CD4-positive, CD25-positive, alpha-beta regulatory T cell (primary cell): Measurements from ENCODE around the gene MVK. TPM values are rescaled to one million over a fixed set of nuclear protein-coding genes. Genes with fewer than 3 reads are reported as not detected.

Experiments
- ATAC-seq, 2 donors: fragments of 150-1000 bp; cut with Tn5 transposase; one replicate each; pipeline ENCODE4 v1.10.0; 2021; ENCODE audit warnings: low read depth in 2 of 2, moderate number of reproducible peaks in 2 of 2, moderate library complexity in 1 of 2
- DNase-seq, 3 donors: peaks; one replicate each; pipeline versions ENCODE4 v3.0.0 to v3.0.0-alpha.2; 2012 to 2022; ENCODE audit warnings: mixed read lengths in 1 of 3
- H3K27ac ChIP-seq: one replicate; pipeline ENCODE4 v1.7.0; 2013; ENCODE audit warnings: mild to moderate bottlenecking, low read length; ENCODE audit not compliant: insufficient read depth, poor library complexity, severe bottlenecking
- H3K27me3 ChIP-seq: one replicate; pipeline ENCODE4 v1.7.0; 2013; ENCODE audit warnings: low read length; ENCODE audit not compliant: control insufficient read depth, insufficient read depth
- H3K36me3 ChIP-seq: one replicate; pipeline ENCODE4 v1.7.0; 2013; ENCODE audit warnings: mild to moderate bottlenecking, low read length, moderate library complexity; ENCODE audit not compliant: control insufficient read depth, insufficient read depth
- H3K4me1 ChIP-seq: 2 replicates; pipeline ENCODE4 v1.7.0; 2013; ENCODE audit warnings: mild to moderate bottlenecking, low read length; ENCODE audit not compliant: insufficient read depth, control insufficient read depth, poor library complexity, severe bottlenecking
- H3K4me3 ChIP-seq: one replicate; pipeline ENCODE4 v1.7.0; 2013; ENCODE audit warnings: low read depth, mild to moderate bottlenecking, low read length, moderate library complexity
- H3K9me3 ChIP-seq, 2 experiments: 1 replicate in 1 of 2; 2 replicates in 1 of 2; pipeline ENCODE4 v1.7.0; 2013; ENCODE audit warnings: low read length in 2 of 2, mild to moderate bottlenecking in 1 of 2, moderate library complexity in 1 of 2; ENCODE audit not compliant: control insufficient read depth in 2 of 2
- H3K27ac Mint-ChIP-seq, 3 donors: one replicate each; pipeline ENCODE4 v1.8.0; 2020 to 2022; ENCODE audit warnings: mild to moderate bottlenecking in 3 of 3, mixed read lengths in 3 of 3, moderate library complexity in 2 of 3
- H3K27me3 Mint-ChIP-seq: one replicate; pipeline ENCODE4 v1.8.0; 2022; ENCODE audit warnings: mild to moderate bottlenecking, mixed read lengths
- H3K36me3 Mint-ChIP-seq: one replicate; pipeline ENCODE4 v1.8.0; 2020; ENCODE audit warnings: mixed read lengths
- H3K4me1 Mint-ChIP-seq, 4 donors: one replicate each; pipeline ENCODE4 v1.8.0; 2020 to 2022; ENCODE audit warnings: mixed read lengths in 4 of 4, mild to moderate bottlenecking in 1 of 4
- H3K4me3 Mint-ChIP-seq, 4 donors: one replicate each; pipeline ENCODE4 v1.8.0; 2020 to 2022; ENCODE audit warnings: mild to moderate bottlenecking in 4 of 4, mixed read lengths in 4 of 4, moderate library complexity in 3 of 4
- H3K9me3 Mint-ChIP-seq, 7 donors: one replicate each; pipeline ENCODE4 v1.8.0; 2020 to 2022; ENCODE audit warnings: mixed read lengths in 7 of 7, mild to moderate bottlenecking in 3 of 7, moderate library complexity in 2 of 7
- polyA plus RNA-seq, 4 donors: library from polyadenylated mRNA; unstranded; fragments of 300-500 nt; fragmentation: Illumina TruSeq; gene quantifications; one replicate each; pipeline ENCODE4 v1.2.3, GENCODE V29; 2021
- total RNA-seq: library from RNA; stranded (reverse); gene quantifications from one replicate; pipeline ENCODE4 v1.2.3, GENCODE V29; 2022

Gene MVK
- total and polyA plus RNA-seq, 5 donors from 2014 or later: 2.2 to 16.2 (median 3.8) TPM

- H3K4me1 ChIP-seq: no peaks in the 10 kb centered on the region
- Mint-ChIP-seq H3K9me3 (no peaks in the 10 kb centered on the region), H3K27me3 (no peaks in the 10 kb centered on the region), H3K27ac (no peak overlapping the region), H3K4me3 (no peak overlapping the region), H3K4me1 (no peaks in the 10 kb centered on the region), H3K36me3 (peaks cover 41% of the 10 kb centered on the region)
- no peak overlapping the region for H3K4me3 ChIP-seq
- no peak for DNase-seq
- no peak for ATAC-seq
- no peaks in the 10 kb centered on the region for H3K9me3 ChIP-seq
- peaks cover 42% of the 10 kb centered on the region for H3K36me3 ChIP-seq
- no peaks in the 10 kb centered on the region for H3K27me3 ChIP-seq
- no peak overlapping the region for H3K27ac ChIP-seq
These were observed 7.2 kb downstream of the MVK start for GRCh38 chr12:109580684-109581333.

- Histone ChIP-seq H3K4me3 (no peak overlapping the region), H3K4me1 (no peaks in the 10 kb centered on the region), H3K9me3 (no peaks in the 10 kb centered on the region), H3K36me3 (peaks cover 42% of the 10 kb centered on the region), H3K27me3 (no peaks in the 10 kb centered on the region), H3K27ac (no peak overlapping the region)
- H3K4me1 Mint-ChIP-seq: no peaks in the 10 kb centered on the region
- H3K36me3 Mint-ChIP-seq: peaks cover 39% of the 10 kb centered on the region
- no peaks in the 10 kb centered on the region for H3K27me3 Mint-ChIP-seq
- ATAC-seq: no peak
- H3K4me3 Mint-ChIP-seq: no peak overlapping the region
- DNase-seq: no peak
- H3K9me3 Mint-ChIP-seq: no peaks in the 10 kb centered on the region
- H3K27ac Mint-ChIP-seq: no peak overlapping the region
These were observed 7.7 kb downstream of the MVK start for GRCh38 chr12:109581334-109581691.

GRCh38 chr12:109581856-109582255, 8.3 kb downstream of the MVK start:
- DNase-seq (no peak), ATAC-seq (no peak)
- Histone ChIP-seq H3K4me3 (no peak overlapping the region), H3K36me3 (peaks cover 46% of the 10 kb centered on the region), H3K4me1 (no peaks in the 10 kb centered on the region), H3K9me3 (no peaks in the 10 kb centered on the region), H3K27me3 (no peaks in the 10 kb centered on the region), H3K27ac (no peak overlapping the region)
- H3K4me1 Mint-ChIP-seq: no peaks in the 10 kb centered on the region
- H3K27ac Mint-ChIP-seq: no peak overlapping the region
- H3K36me3 Mint-ChIP-seq: peaks cover 37% of the 10 kb centered on the region
- H3K9me3 Mint-ChIP-seq: no peaks in the 10 kb centered on the region
- no peaks in the 10 kb centered on the region for H3K27me3 Mint-ChIP-seq
- no peak overlapping the region for H3K4me3 Mint-ChIP-seq

- DNase-seq (no peak), ATAC-seq (no peak)
- Mint-ChIP-seq H3K9me3 (no peaks in the 10 kb centered on the region), H3K27ac (no peak overlapping the region), H3K36me3 (peaks cover 32% of the 10 kb centered on the region), H3K4me1 (no peaks in the 10 kb centered on the region), H3K4me3 (no peak overlapping the region), H3K27me3 (no peaks in the 10 kb centered on the region)
- no peaks in the 10 kb centered on the region for H3K4me1 ChIP-seq
- H3K27ac ChIP-seq: no peak overlapping the region
- peaks cover 45% of the 10 kb centered on the region for H3K36me3 ChIP-seq
- no peaks in the 10 kb centered on the region for H3K9me3 ChIP-seq
- H3K4me3 ChIP-seq: no peak overlapping the region
- no peaks in the 10 kb centered on the region for H3K27me3 ChIP-seq
These were observed 9.0 kb downstream of the MVK start for GRCh38 chr12:109582636-109583035.

GRCh38 chr12:109583733-109584132, 10.1 kb downstream of the MVK start:
- DNase-seq: no peak
- Mint-ChIP-seq H3K4me3 (no peak overlapping the region), H3K36me3 (peaks cover 28% of the 10 kb centered on the region), H3K27ac (no peak overlapping the region), H3K27me3 (no peaks in the 10 kb centered on the region), H3K4me1 (no peaks in the 10 kb centered on the region), H3K9me3 (no peaks in the 10 kb centered on the region)
- Histone ChIP-seq H3K27ac (no peak overlapping the region), H3K4me3 (no peak overlapping the region), H3K4me1 (no peaks in the 10 kb centered on the region), H3K36me3 (peaks cover 34% of the 10 kb centered on the region), H3K27me3 (no peaks in the 10 kb centered on the region), H3K9me3 (no peaks in the 10 kb centered on the region)
- no peak for ATAC-seq

- Histone ChIP-seq H3K4me1 (no peaks in the 10 kb centered on the region), H3K27me3 (no peaks in the 10 kb centered on the region), H3K27ac (no peak overlapping the region), H3K36me3 (peaks cover 18% of the 10 kb centered on the region), H3K4me3 (no peak overlapping the region), H3K9me3 (no peaks in the 10 kb centered on the region)
- no peak for DNase-seq
- Mint-ChIP-seq H3K27me3 (no peaks in the 10 kb centered on the region), H3K27ac (no peak overlapping the region), H3K4me3 (no peak overlapping the region), H3K9me3 (no peaks in the 10 kb centered on the region), H3K36me3 (peaks cover 15% of the 10 kb centered on the region), H3K4me1 (no peaks in the 10 kb centered on the region)
- ATAC-seq: no peak
These were observed 13.0 kb downstream of the MVK start for GRCh38 chr12:109586385-109587296.

GRCh38 chr12:109587921-109588320, 14.3 kb downstream of the MVK start:
- DNase-seq: no peak
- no peaks in the 10 kb centered on the region for H3K27me3 Mint-ChIP-seq
- no peak overlapping the region for H3K4me3 Mint-ChIP-seq
- Histone ChIP-seq H3K36me3 (peaks cover 15% of the 10 kb centered on the region), H3K4me3 (no peak overlapping the region), H3K27me3 (no peaks in the 10 kb centered on the region), H3K27ac (no peak overlapping the region), H3K9me3 (no peaks in the 10 kb centered on the region), H3K4me1 (no peaks in the 10 kb centered on the region)
- peaks cover 14% of the 10 kb centered on the region for H3K36me3 Mint-ChIP-seq
- H3K27ac Mint-ChIP-seq: no peak overlapping the region
- H3K9me3 Mint-ChIP-seq: no peaks in the 10 kb centered on the region
- H3K4me1 Mint-ChIP-seq: no peaks in the 10 kb centered on the region
- no peak for ATAC-seq
